Adrenal gland (tissue), 5 donors: ENCODE results near the gene EBF3.

Experiments
- CTCF ChIP-seq, 6 experiments: fragments of 450-650 bp in 4 of 6; fragments of 200-600 bp in 2 of 6; sonication (generic) in 1 of 6; IDR thresholded peaks; 1 replicate in 5 of 6; 2 replicates in 1 of 6; pipeline versions ENCODE4 v1.5.1 to v1.8.0; 2016 to 2021; ENCODE audit warnings: antibody characterized with exemption in 6 of 6, mild to moderate bottlenecking in 2 of 6, moderate library complexity in 1 of 6
- POLR2A ChIP-seq, 2 donors: fragments of 450-650 bp; IDR thresholded peaks; one replicate each; pipeline ENCODE4 v1.6.1; 2017; ENCODE audit warnings: antibody characterized with exemption in 2 of 2, mild to moderate bottlenecking in 2 of 2, moderate library complexity in 1 of 2
- donor health status: DM: no; HTN: no; CAD: no.

DNA sequence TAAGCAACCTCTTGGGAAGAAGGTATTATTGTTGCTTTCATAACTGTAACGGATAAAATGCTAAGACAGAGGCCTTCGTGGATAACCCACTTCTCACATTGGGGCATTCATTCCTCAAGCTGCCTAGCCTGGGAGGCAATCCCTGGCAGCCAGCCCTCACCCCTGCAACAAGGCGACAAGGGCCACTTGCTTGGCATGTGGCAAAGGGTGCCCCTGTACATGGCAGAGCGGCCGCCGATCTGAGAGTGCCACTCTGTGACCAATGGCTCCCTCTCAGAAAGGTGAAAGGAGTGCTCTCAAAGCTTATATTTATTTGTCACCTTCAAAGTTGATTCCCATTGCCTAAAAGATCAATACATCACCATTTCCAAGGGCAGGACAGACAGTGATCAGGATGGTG lies 31.9 kb downstream of the EBF3 start:
- no peak for TF ChIP-seq POLR2A (IDR thresholded peaks at IDR 0.05)
- TF ChIP-seq CTCF (IDR thresholded peaks at IDR 0.05) = no peak
